Activated CD4-positive, CD25-positive, alpha-beta regulatory T cell (primary cell): ENCODE measurements around the gene CORO7.
A peak's percentile ranks its signal among the peaks of the same experiment; 100 is the strongest.
"Not testable (repeated sequence)": the region's sequence is repeated elsewhere in the genome, so short reads cannot be mapped to it uniquely, and the experiment has no call there.

Source experiments
- DNase-seq, 4 experiments: peaks; one replicate each; lab custom pipeline; 2025; lab: John Stamatoyannopoulos, UW

The CORO7 gene

GRCh38 chr16:4338125-4338582 lies 78.2 kb downstream of the CORO7 start:
- no peak for DNase-seq

- no peak for DNase-seq
Observed at GRCh38 chr16:4337540-4338088, 78.8 kb downstream of the CORO7 start.

DNA sequence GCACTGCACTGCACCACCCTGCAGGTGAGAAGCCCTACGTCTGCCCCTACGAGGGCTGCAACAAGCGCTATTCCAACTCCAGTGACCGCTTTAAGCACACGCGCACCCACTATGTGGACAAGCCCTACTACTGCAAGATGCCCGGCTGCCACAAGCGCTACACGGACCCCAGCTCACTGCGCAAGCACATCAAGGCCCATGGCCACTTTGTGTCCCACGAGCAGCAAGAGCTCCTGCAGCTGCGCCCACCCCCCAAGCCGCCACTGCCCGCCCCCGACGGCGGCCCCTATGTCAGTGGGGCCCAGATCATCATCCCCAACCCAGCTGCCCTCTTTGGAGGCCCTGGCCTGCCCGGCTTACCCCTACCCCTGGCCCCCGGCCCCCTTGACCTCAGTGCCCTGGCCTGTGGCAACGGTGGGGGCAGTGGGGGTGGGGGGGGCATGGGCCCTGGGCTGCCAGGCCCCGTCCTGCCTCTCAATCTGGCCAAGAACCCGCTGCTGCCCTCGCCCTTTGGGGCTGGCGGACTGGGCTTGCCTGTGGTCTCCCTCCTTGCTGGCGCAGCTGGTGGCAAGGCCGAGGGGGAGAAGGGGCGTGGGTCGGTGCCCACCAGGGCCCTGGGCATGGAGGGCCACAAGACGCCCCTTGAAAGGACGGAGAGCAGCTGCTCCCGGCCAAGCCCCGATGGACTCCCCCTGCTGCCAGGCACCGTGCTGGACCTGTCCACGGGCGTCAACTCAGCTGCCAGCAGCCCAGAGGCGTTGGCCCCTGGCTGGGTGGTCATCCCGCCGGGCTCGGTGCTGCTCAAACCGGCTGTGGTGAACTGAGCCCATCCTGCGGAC lies 79.5 kb downstream of the CORO7 start:
- no peak for DNase-seq

DNA sequence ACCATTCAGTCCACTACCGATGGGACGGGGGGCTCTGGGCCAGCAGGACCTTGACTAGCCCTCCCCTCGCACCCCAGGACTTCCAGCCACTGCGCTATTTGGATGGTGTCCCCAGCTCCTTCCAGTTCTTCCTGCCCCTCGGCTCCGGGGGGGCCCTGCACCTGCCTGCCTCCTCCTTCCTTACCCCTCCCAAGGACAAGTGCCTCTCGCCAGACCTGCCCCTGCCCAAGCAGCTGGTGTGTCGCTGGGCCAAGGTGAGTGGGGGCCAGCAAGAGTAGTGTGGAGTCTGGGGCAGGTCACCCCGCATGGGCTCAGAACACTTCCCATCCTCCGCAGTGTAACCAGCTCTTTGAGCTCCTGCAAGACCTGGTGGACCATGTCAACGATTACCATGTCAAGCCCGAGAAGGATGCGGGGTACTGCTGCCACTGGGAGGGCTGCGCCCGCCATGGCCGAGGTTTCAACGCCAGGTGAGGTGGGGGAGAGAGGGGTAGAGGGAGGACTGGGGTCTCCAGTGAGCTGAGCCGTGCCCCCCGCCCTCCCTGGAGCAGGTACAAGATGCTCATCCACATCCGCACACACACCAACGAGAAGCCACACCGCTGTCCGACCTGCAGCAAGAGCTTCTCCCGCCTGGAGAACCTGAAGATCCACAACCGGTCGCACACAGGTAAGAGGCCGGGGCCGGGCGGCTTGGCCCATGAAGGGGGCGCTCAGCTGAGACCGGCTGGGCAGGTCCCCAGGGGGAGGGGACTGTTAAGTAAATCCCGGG lies 81.5 kb downstream of the CORO7 start:
- no peak for DNase-seq

GRCh38 chr16:4333714-4334113 lies 82.7 kb downstream of the CORO7 start:
- not testable (repeated sequence) for DNase-seq

- DNase-seq = no peak
Observed at GRCh38 chr16:4333308-4333638, 83.1 kb downstream of the CORO7 start.

DNA sequence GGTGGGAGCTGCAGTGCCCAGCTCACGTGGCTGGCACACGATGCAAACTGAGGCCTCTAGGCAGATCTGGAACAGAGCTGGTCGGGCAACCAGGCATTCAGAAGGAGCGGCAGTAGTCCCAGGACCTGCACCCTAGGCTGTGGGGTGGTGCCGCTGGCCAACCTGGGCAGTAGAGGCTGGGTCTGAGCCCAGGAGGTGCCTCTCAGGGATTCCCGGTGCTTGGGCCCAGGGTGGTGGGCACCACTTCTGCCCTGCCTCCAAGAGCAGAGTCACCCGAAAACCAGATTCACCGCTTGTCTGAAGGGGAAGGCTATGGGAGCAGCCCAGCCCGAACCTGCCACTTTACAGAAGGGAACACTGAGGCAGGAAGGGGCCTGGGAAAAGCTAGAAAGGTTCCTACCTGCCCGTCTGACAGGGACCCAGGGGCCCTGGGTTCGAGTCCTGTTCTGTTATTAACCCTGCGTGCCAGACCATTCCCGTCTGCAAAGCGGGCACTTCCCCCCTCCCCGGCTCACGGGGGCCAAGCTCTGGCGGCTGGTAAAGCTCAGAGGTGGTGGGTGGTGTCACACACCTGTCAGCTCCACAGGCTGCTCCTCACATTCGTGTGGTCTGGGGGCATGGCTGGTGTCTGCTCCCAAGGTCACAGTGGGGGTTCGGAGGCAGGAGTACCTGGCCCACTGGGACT lies 83.6 kb downstream of the CORO7 start:
- DNase-seq = no peak

DNA sequence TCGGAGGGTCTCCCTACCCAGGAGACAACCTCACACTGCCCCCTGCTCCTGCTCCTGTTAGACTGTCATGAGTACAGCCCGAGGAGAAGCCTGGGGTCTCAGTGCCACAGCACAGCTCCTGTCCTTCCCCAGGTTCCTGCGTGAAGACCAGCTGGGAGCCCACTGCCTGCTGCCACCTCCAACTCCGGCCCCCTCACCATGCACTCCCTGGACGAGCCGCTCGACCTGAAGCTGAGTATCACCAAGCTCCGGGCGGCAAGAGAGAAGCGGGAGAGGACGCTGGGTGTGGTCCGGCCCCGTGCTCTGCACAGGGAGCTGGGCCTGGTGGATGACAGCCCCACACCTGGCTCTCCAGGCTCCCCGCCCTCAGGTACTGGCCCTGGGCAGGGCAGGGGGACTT lies 84.3 kb downstream of the CORO7 start:
- DNase-seq = no peak

GRCh38 chr16:4330277-4330874 lies 86.0 kb downstream of the CORO7 start:
- peak; percentile 52 to 63 (median 56) for DNase-seq

DNA sequence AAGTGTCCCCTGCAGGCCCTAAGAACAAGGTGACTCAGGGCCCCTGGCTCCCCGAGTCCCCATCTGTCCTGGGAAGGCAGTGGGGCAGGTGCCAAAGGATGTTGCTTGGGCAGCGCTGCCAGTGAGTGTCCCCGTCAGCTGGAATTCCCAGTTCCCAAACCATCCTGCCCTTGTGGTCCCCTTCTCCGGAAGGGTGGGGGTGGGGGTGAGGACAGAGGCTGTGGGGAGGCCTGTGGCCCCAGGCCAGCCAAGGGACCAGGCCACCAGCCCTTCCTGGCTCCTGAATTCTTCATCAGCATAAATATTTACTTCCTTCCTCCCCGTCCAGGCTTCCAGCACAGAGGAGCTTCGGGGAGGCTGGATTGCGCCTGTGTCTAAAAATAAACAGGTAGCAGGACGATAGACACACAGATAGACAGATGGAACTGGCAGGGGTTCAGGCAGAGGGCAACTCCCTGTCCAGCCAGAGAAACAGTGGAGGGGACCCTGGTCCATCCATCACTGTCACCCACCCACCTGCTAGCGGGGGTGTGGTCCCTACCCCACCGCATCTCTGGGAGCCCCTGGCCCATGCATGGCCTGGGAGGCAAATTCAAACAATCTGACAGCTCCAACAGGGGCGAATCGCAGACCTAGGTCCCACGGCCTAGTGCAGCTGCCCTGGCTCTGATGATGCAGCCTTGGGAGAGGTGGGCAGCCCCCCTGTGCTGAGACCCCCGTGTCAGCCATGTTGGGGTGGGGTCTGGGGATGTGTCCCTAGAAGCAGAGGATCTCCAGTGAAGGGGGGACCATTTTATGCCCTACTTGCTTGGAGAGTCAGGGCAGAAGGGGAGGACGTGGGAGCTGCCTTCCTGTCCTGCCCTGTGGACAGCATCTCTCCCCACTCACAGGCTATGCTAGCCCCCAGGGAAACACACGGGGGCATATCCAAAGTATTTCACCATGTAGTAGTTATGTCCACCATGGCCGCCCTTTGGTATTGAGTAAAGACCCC lies 87.3 kb downstream of the CORO7 start:
- DNase-seq = no peak

DNA sequence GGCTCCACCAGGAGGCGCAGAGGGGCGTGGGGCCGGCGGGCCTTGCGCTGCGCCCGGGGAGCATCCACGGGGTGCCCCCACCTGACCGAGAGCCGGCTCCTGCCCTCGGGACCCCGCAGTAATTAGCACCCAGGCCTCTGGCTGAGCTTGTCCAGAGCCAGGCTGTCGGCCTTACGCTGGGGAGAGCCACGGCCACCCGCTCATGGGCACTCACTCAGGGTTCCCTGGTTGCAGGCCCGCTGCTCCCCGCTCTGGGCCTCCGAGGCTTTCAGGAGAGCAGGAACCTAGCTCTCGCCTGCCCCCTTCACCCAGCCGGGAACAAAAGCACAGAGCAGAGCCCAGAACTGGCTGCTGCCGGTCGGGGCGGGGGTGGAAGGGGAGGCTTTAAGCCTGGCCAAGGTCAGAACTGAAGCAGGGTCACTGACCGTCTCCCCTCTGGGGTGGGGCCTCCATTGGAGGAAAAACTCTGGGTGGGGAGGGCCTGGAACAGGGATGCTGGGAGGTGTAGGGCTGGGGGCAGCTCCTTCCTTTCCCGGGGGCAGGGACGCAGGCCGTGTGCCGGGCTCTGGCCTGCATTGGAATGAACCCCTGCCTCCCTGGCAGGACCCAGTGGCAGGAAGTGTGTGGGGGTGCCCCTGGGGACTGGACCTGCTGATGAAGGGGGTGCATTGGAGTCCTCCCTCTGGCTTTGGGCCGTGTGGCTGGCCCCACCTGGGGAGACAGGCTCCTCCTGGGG lies 88.2 kb downstream of the CORO7 start:
- DNase-seq = no peak

GRCh38 chr16:4327386-4328045 lies 88.9 kb downstream of the CORO7 start:
- no peak for DNase-seq

DNA sequence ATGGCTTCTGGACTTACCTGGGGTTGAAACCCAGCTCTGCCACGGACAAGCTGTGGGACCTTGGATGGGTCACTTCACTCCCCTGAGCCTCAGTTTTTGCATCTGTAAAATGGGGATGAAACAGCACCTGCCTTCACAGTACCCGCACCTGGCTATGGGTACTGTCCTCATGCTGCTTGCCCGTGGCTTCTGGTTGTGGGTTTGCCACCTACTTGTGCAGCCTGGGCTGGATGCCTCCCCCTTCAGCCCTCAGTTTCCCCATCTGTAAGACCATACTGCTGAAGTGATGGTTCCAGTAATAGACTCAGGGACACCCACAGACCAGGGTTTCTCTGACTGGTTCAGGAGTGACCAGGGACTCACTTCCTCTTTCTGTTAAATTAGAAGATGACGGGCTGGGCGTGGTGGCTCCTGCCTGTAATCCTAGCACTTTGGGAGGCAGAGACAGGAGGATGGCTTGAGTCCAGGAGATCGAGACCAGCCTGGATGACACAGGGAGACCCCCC lies 91.1 kb downstream of the CORO7 start:
- DNase-seq = no peak

GRCh38 chr16:4324492-4325252 lies 91.7 kb downstream of the CORO7 start:
- no peak for DNase-seq

DNA sequence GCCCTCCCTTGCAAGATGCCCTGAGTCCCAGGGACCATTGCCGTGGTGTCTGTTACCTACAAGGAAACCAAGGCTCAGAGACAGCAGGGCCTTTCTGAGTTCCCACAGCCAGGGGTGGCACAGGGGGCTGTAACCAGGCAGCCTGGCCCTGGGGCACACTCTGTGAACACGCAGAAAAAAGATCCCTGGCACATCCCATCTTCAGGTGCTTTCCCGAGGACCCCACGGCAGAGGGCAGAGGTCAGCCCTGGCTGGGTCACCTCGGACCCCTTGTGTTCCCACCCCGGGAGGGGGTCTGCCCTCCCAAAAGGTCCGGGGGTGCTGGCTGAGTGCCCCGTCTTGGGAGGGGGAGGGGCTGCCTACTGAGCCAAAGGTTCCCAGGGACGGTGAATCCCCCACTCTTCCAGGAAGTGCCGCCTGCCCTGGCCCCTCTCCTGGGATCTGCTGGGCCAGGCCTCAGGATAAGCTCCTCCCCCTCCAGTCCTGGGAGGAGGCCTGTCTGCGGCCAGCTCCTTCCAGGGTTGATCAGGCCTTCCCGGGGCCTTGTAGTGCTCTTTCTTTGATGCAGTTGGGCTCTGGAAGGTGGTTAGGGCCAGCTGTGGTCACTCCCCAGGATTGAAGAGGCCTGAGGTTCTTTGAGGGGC lies 92.4 kb downstream of the CORO7 start:
- DNase-seq = no peak

- no peak for DNase-seq
Observed at GRCh38 chr16:4323071-4323844, 93.1 kb downstream of the CORO7 start.
